ENCODE data around the gene AP3S1. TPM values are rescaled to one million over a fixed set of nuclear protein-coding genes. Genes with fewer than 3 reads are reported as not detected.

Gene AP3S1
- total and polyA plus RNA-seq, 3 donors from 2014 or later, result 103 to 136 (median 105) TPM

DNA sequence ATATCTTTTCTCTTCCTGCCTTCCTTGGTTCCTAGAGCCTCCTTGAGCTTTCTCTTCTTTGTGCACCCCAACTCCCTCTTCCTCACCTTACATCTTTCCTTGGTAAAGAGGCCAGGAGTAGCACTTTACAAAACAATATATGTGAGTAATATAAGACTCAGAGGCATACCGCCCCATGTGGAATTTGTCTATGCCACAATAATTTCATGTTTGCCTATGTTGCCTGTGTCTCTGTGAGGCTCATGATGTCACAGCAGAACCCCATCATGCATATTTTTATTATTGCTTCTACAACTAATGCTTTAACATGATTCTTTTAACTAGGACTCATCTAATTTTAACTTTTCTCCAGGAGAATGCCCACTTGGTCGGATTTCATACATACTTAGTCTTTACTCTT lies 105.5 kb downstream of the AP3S1 start:
- no peaks in the 10 kb centered on the region for H3K4me1 ChIP-seq
- TF ChIP-seq, protein P1, sequence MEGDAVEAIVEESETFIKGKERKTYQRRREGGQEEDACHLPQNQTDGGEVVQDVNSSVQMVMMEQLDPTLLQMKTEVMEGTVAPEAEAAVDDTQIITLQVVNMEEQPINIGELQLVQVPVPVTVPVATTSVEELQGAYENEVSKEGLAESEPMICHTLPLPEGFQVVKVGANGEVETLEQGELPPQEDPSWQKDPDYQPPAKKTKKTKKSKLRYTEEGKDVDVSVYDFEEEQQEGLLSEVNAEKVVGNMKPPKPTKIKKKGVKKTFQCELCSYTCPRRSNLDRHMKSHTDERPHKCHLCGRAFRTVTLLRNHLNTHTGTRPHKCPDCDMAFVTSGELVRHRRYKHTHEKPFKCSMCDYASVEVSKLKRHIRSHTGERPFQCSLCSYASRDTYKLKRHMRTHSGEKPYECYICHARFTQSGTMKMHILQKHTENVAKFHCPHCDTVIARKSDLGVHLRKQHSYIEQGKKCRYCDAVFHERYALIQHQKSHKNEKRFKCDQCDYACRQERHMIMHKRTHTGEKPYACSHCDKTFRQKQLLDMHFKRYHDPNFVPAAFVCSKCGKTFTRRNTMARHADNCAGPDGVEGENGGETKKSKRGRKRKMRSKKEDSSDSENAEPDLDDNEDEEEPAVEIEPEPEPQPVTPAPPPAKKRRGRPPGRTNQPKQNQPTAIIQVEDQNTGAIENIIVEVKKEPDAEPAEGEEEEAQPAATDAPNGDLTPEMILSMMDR (IDR thresholded peaks at IDR 0.05), result no peak
- no peak for TF ChIP-seq POLR2A (IDR thresholded peaks at IDR 0.05)
- no peaks in the 10 kb centered on the region for H3K27me3 ChIP-seq
- no peak overlapping the region for H3K4me3 ChIP-seq
- DNase-seq, result no peak
- H3K27ac ChIP-seq, result no peak overlapping the region
- WGBS, 2 donors, result 94 to 96% methylated on average over 2 of the region's 2 CpGs
- intact Hi-C loops (cut with DNase I; ENCODE audit: low total_unique reads), result no loop called here
- H3K9me3 ChIP-seq, result no peaks in the 10 kb centered on the region
- H3K36me3 ChIP-seq (ENCODE audit: low read depth, missing control alignments), result no peaks in the 10 kb centered on the region

DNA sequence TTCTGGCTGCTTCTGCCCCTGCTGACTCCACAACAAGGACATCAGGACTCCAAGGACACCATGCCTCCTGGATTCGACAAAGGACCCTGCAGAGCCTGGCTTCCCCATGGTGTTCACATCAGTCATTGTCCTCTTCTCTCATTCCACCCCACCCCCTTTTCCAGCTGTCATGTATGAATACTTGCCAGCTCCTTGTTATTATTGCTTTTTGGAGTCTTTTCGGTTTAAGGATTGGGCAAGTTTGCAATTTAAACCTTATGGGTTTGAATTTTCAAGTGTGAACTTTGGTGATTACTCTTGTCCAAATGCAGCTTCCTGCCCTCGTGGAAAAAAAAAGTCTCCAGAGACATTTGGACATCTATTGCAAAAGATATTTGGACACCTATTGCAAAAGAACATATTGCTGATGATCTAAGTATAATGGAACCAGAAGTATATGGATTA lies 106.4 kb downstream of the AP3S1 start:
- intact Hi-C loops (cut with DNase I; ENCODE audit: low total_unique reads), result no loop called here
- H3K27ac ChIP-seq, result no peak overlapping the region
- H3K4me3 ChIP-seq, result no peak overlapping the region
- no peak for DNase-seq
- TF ChIP-seq, protein P1 (IDR thresholded peaks at IDR 0.05), result no peak
- no peak for TF ChIP-seq POLR2A (IDR thresholded peaks at IDR 0.05)
- H3K36me3 ChIP-seq (ENCODE audit: low read depth, missing control alignments), result no peaks in the 10 kb centered on the region
- no peaks in the 10 kb centered on the region for H3K4me1 ChIP-seq
- WGBS, 2 donors, result 46 to 53% methylated on average over 3 of the region's 3 CpGs
- H3K9me3 ChIP-seq, result no peaks in the 10 kb centered on the region
- H3K27me3 ChIP-seq, result no peaks in the 10 kb centered on the region

DNA sequence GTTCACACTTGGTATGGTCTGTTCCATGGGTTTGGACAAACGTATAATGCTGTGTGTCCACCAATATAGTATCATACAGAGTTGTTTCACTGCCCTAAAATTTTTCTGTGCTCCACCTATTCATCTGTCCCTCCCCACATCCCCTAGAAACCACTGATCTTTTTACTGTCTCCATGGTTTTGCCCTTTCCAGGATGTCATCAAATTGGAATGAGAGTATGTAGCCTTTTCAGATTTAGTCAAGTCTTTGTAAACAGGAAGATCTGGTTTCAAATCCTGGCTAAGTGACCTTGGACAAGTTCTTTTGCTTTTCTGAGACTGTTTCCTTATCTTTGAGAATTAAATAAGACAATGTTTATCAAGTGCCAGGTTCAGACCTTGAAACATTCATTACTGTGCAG lies 107.4 kb downstream of the AP3S1 start:
- H3K36me3 ChIP-seq (ENCODE audit: low read depth, missing control alignments), result no peaks in the 10 kb centered on the region
- no peak overlapping the region for H3K4me3 ChIP-seq
- H3K4me1 ChIP-seq, result no peaks in the 10 kb centered on the region
- no peak for TF ChIP-seq POLR2A (IDR thresholded peaks at IDR 0.05)
- TF ChIP-seq, protein P1 (IDR thresholded peaks at IDR 0.05), result no peak
- H3K27me3 ChIP-seq, result no peaks in the 10 kb centered on the region
- H3K27ac ChIP-seq, result no peak overlapping the region
- no peaks in the 10 kb centered on the region for H3K9me3 ChIP-seq
- 82 to 91% methylated on average over 1 of the region's 1 CpG for WGBS, 2 donors
- no peak for DNase-seq
- intact Hi-C loops (cut with DNase I; ENCODE audit: low total_unique reads), result no loop called here

DNA sequence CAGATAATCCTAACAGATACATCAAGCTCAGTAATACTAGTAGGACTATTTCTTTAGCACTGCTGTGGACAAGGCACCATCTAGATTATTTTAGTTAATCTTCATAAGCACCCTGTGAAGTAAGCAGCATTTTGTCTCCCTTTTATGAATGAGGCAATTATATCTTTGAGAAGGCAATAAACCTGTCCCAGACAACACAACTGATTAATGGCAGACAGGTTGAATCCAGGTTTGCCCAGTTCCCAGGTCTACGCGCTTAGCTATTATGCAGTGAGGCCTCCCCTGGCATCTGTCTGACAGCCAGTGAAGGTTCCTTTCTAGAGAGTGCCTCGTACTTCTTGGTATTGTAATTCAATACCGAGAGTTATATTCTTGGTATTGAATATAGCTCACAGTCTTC lies 110.9 kb downstream of the AP3S1 start:
- TF ChIP-seq, protein P1 (IDR thresholded peaks at IDR 0.05), result no peak
- no peak for TF ChIP-seq POLR2A (IDR thresholded peaks at IDR 0.05)
- Histone ChIP-seq H3K9me3 (no peaks in the 10 kb centered on the region), H3K36me3 (ENCODE audit: low read depth, missing control alignments) (no peaks in the 10 kb centered on the region), H3K27ac (no peak overlapping the region), H3K27me3 (no peaks in the 10 kb centered on the region), H3K4me3 (no peak overlapping the region), H3K4me1 (no peaks in the 10 kb centered on the region)
- WGBS, 2 donors, result 39 to 67% methylated on average over 4 of the region's 4 CpGs
- no peak for DNase-seq
- intact Hi-C loops (cut with DNase I; ENCODE audit: low total_unique reads), result no loop called here

DNA sequence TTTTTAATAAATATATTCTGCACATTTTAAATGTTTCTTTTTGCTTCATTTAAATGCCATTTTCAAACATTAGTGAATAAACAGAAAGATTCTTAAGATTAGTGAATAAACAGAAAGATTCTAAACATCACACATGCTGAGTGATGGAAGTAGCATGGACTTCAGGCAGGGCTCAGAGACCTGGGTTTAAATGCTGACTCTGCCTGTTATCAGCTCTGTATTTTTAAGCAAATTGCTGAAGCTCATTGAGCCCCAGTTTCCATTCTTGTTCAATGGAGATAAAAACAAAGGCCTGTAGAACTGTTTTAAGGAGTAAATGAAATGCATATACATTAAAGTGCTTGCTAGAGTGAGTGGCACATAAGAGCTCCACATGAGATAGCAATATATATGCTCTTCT lies 112.4 kb downstream of the AP3S1 start:
- H3K9me3 ChIP-seq, result no peaks in the 10 kb centered on the region

More for the DNA sequence above, 112.4 kb downstream of the AP3S1 start:
- no peak overlapping the region for H3K4me3 ChIP-seq
- no peaks in the 10 kb centered on the region for H3K27me3 ChIP-seq
- TF ChIP-seq, protein P1 (IDR thresholded peaks at IDR 0.05), result no peak
- no peak for TF ChIP-seq POLR2A (IDR thresholded peaks at IDR 0.05)
- H3K27ac ChIP-seq, result no peak overlapping the region
- intact Hi-C loops (cut with DNase I; ENCODE audit: low total_unique reads), result no loop called here
- no peaks in the 10 kb centered on the region for H3K36me3 ChIP-seq (ENCODE audit: low read depth, missing control alignments)
- no peak for DNase-seq
- no peaks in the 10 kb centered on the region for H3K4me1 ChIP-seq
